IMR-90 (cell line): Measurements from ENCODE around the gene ADTRP. TPM values are rescaled to one million over a fixed set of nuclear protein-coding genes. Genes with fewer than 3 reads are reported as not detected.
A peak's percentile ranks its signal among the peaks of the same experiment; 100 is the strongest.

ENCODE experiments used
- ATAC-seq: fragments of 200-7000 bp; cut with Tn5 transposase; 2 replicates; pipeline ENCODE4 v1.9.1; 2020; ENCODE audit warnings: low read depth, mild to moderate bottlenecking, moderate library complexity
- BruUV-seq: library from RNA; stranded (reverse); fragments of 400-500 nt; replicated peaks from 2 replicates; lab custom pipeline; 2021; lab: Mats Ljungman, UMichigan
- CTCF ChIA-PET: fragments of 300-600 bp; formaldehyde crosslinking; extraction: SDS; loops from one replicate; lab custom pipeline; 2021; ENCODE audit warnings: antibody characterized with exemption; lab: Yijun Ruan, JAX
- POLR2A ChIA-PET: fragments of 300-600 bp; sonication (Branson Sonifier 250); formaldehyde crosslinking; loops from one replicate; lab custom pipeline; 2022; ENCODE audit warnings: antibody characterized with exemption; ENCODE audit not compliant: unreplicated experiment; lab: Charles Lee
- DNase-seq: peaks from one replicate; pipeline ENCODE4 v3.0.0; 2013
- H2AFZ ChIP-seq: replicated peaks from 2 replicates; pipeline ENCODE3; 2013; ENCODE audit warnings: low read length, mild to moderate bottlenecking; ENCODE audit not compliant: poor library complexity
- H2AK5ac ChIP-seq: 2 replicates; pipeline ENCODE4 v1.6.1; 2013; ENCODE audit warnings: low read depth, low read length, inconsistent platforms
- H2AK9ac ChIP-seq: replicated peaks from 2 replicates; pipeline ENCODE3; 2013; ENCODE audit warnings: mild to moderate bottlenecking, low read depth, low read length, moderate library complexity; ENCODE audit not compliant: poor library complexity
- H2BK120ac ChIP-seq: 2 replicates; pipeline ENCODE4 v1.6.1; 2013; ENCODE audit warnings: low read depth, low read length, inconsistent platforms
- H2BK15ac ChIP-seq: 3 replicates; pipeline ENCODE4 v1.6.1; 2013; ENCODE audit warnings: low read depth, low read length, inconsistent platforms
- H2BK20ac ChIP-seq: 2 replicates; pipeline ENCODE4 v1.6.1; 2013; ENCODE audit warnings: low read depth, mild to moderate bottlenecking, inconsistent platforms, low read length, moderate library complexity
- H2BK5ac ChIP-seq: 2 replicates; pipeline ENCODE4 v1.6.1; 2013; ENCODE audit warnings: mild to moderate bottlenecking, low read depth, low read length, inconsistent platforms; ENCODE audit not compliant: poor library complexity, severe bottlenecking
- H3K14ac ChIP-seq: replicated peaks from 2 replicates; pipeline ENCODE4 v1.6.1; 2013; ENCODE audit warnings: low read depth, low read length, inconsistent platforms
- H3K18ac ChIP-seq: 2 replicates; pipeline ENCODE4 v1.6.1; 2013; ENCODE audit warnings: low read depth, low read length, control low read depth
- H3K23ac ChIP-seq: 2 replicates; pipeline ENCODE4 v1.6.1; 2013; ENCODE audit warnings: low read depth, low read length, inconsistent platforms
- H3K27ac ChIP-seq: 2 replicates; pipeline ENCODE4 v1.5.1; 2013; ENCODE audit warnings: mild to moderate bottlenecking, control low read depth, low read length; ENCODE audit not compliant: insufficient read depth
- H3K27me3 ChIP-seq: 2 replicates; pipeline ENCODE4 v1.6.1; 2013; ENCODE audit warnings: low read length; ENCODE audit not compliant: control insufficient read depth, insufficient read depth
- H3K36me3 ChIP-seq: 2 replicates; pipeline ENCODE4 v1.6.1; 2013; ENCODE audit warnings: low read length, mixed read lengths; ENCODE audit not compliant: control insufficient read depth, insufficient read depth
- H3K4ac ChIP-seq: 2 replicates; pipeline ENCODE4 v1.6.1; 2013; ENCODE audit warnings: low read depth, low read length, inconsistent platforms
- H3K4me1 ChIP-seq: 2 replicates; pipeline ENCODE4 v1.6.1; 2013; ENCODE audit warnings: low read length, mixed read lengths; ENCODE audit not compliant: control insufficient read depth, insufficient read depth
- H3K4me2 ChIP-seq: 2 replicates; pipeline ENCODE4 v1.6.1; 2013; ENCODE audit warnings: low read depth, mild to moderate bottlenecking, control low read depth, low read length, moderate library complexity
- H3K4me3 ChIP-seq: 2 replicates; pipeline ENCODE4 v1.5.1; 2013; ENCODE audit warnings: low read depth, mild to moderate bottlenecking, control low read depth, low read length, moderate library complexity; ENCODE audit not compliant: insufficient read depth
- H3K56ac ChIP-seq: 2 replicates; pipeline ENCODE4 v1.6.1; 2013; ENCODE audit warnings: low read length, inconsistent platforms; ENCODE audit not compliant: insufficient read depth; ENCODE audit errors: extremely low read depth
- H3K79me1 ChIP-seq, 2 experiments: 2 replicates each; pipeline ENCODE4 v1.6.1; 2013; ENCODE audit warnings: low read length in 2 of 2, inconsistent platforms in 1 of 2, low read depth in 1 of 2
- H3K9ac ChIP-seq: 2 replicates; pipeline ENCODE4 v1.6.1; 2013; ENCODE audit warnings: low read depth, low read length, control low read depth
- H3K9me1 ChIP-seq: 2 replicates; pipeline ENCODE4 v1.6.1; 2013; ENCODE audit warnings: low read length, inconsistent platforms; ENCODE audit not compliant: insufficient read depth
- H3K9me3 ChIP-seq: 2 replicates; pipeline ENCODE4 v1.6.1; 2013; ENCODE audit warnings: low read length; ENCODE audit not compliant: control insufficient read depth, insufficient read depth
- H4K20me1 ChIP-seq: 2 replicates; pipeline ENCODE4 v1.6.1; 2013; ENCODE audit warnings: low read length, inconsistent platforms; ENCODE audit not compliant: insufficient read depth
- H4K5ac ChIP-seq: 2 replicates; pipeline ENCODE4 v1.6.1; 2013; ENCODE audit warnings: mild to moderate bottlenecking, low read depth, low read length, control low read depth
- H4K8ac ChIP-seq, 2 experiments: 2 replicates each; pipeline ENCODE4 v1.6.1; 2013; ENCODE audit warnings: low read depth in 2 of 2, low read length in 2 of 2, control low read depth in 1 of 2, inconsistent platforms in 1 of 2
- H4K91ac ChIP-seq: 2 replicates; pipeline ENCODE4 v1.6.1; 2013; ENCODE audit warnings: low read depth, low read length, inconsistent platforms; ENCODE audit not compliant: insufficient read depth
- FOS ChIP-seq: fragments of 150-350 bp; IDR thresholded peaks from 2 replicates; pipeline ENCODE4 v1.6.1; 2016; ENCODE audit warnings: low read depth, low read length
- RAD21 ChIP-seq: IDR thresholded peaks from 2 replicates; pipeline ENCODE4 v1.6.1; 2012; ENCODE audit warnings: low read length, improper control_type of control experiment
- WGBS, 2 experiments: methylation state at CpG; one replicate each; pipeline versions ENCODE4 v1.1.5 to v1.1.7; 2013; ENCODE audit warnings: missing lambda C conversion rate in 2 of 2; ENCODE audit not compliant: insufficient read length in 1 of 2; ENCODE audit errors: extremely low coverage in 2 of 2; 5-methylcytosine and 5-hydroxymethylcytosine counted together
- dilution Hi-C: fragments of 300-500 bp; cut with HindIII; formaldehyde crosslinking; loops from one replicate; pipeline ENCODE4 v1.14.3; 2018; ENCODE audit warnings: low sequenced_read_pairs; ENCODE audit not compliant: unreplicated experiment
- in situ Hi-C: fragments of 300-500 bp; cut with MboI; formaldehyde crosslinking; loops from 3 replicates; pipeline ENCODE4 v1.14.3; 2019; ENCODE audit warnings: low sequenced_read_pairs, inconsistent platforms, mixed read lengths
- intact Hi-C: fragments of 100-400 bp; cut with micrococcal nuclease; formaldehyde crosslinking; loops from 2 replicates; pipeline ENCODE4 v1.10.0; 2022
- polyA plus RNA-seq, 3 experiments: library from polyadenylated mRNA; depleted of rRNA; stranded (reverse); fragments of >200 nt; gene quantifications; 2 replicates each; pipeline ENCODE4 v1.2.3, GENCODE V29; 2012; ENCODE audit warnings: low replicate concordance in 1 of 3
- total RNA-seq: library from RNA; depleted of rRNA; stranded (reverse); fragments of >200 nt; gene quantifications from 2 replicates; pipeline ENCODE4 v1.2.3, GENCODE V29; 2012

The ADTRP gene
- total and polyA plus RNA-seq, 2 of the 4 experiments (the other 2 are of a cell fraction): 0.50 to 0.72 TPM

- no peak overlapping the region for H3K9ac ChIP-seq
- POLR2A ChIA-PET: no interaction called here
- H3K27me3 ChIP-seq: no peaks in the 10 kb centered on the region
- no TSS peak for BruUV-seq
- H3K36me3 ChIP-seq: no peaks in the 10 kb centered on the region
- peak overlapping the region; percentile 85 for H2BK5ac ChIP-seq
- intact Hi-C loops: loop anchor here (5.0 kb wide), 1 partner anchor 48 kb away; no protein-coding TSS in a partner anchor
- no peak overlapping the region for H3K56ac ChIP-seq
- no peak overlapping the region for H2AK9ac ChIP-seq
- H2BK120ac ChIP-seq: peak overlapping the region; percentile 70
- peak overlapping the region; percentile 53 for H2AFZ ChIP-seq
- peak overlapping the region; percentile 50 for H3K27ac ChIP-seq
- H4K20me1 ChIP-seq: no peaks in the 10 kb centered on the region
- H3K4me3 ChIP-seq: no peak overlapping the region
- WGBS, 2 experiments: no CpG with 5 or more reads among the region's 1 CpG
- peak overlapping the region; percentile 14; the same call in 1 of the 2 replicates for H3K23ac ChIP-seq
- H3K9me1 ChIP-seq: no peaks in the 10 kb centered on the region; the same call in 1 of the 2 replicates
- H2AK5ac ChIP-seq: peak overlapping the region; percentile 29; the same call in 1 of the 2 replicates
- no peaks in the 10 kb centered on the region for H3K9me3 ChIP-seq
- H3K4ac ChIP-seq: peak overlapping the region; percentile 78
- in situ Hi-C loops: no loop called here
- peaks cover 11% of the 10 kb centered on the region for H3K4me1 ChIP-seq
- DNase-seq (peak; percentile 87), ATAC-seq (peak; percentile 88)
- CTCF ChIA-PET: interaction anchor here (1.2 kb wide), 2 partner anchors 20 to 45 kb away, joined by 4 read pairs; no protein-coding TSS in a partner anchor
- peak overlapping the region; percentile 56; the same call in 1 of the 2 replicates for H4K5ac ChIP-seq
- H2BK20ac ChIP-seq: peak overlapping the region; percentile 79
- H3K18ac ChIP-seq: peak overlapping the region; percentile 51; the same call in 1 of the 2 replicates
- H3K79me1 ChIP-seq: no peaks in the 10 kb centered on the region
- H3K4me2 ChIP-seq: peak overlapping the region; percentile 4; the same call in 1 of the 2 replicates
- H4K91ac ChIP-seq: peak overlapping the region; percentile 26; the same call in 1 of the 2 replicates
- H3K14ac ChIP-seq: peak overlapping the region; percentile 56; the same call in 1 of the 2 replicates
- peak overlapping the region; percentile 71; the same call in 1 of the 3 replicates for H2BK15ac ChIP-seq
- H4K8ac ChIP-seq: peak overlapping the region in 1 of 2 experiments; percentile 43; a peak in 2 of 4 replicates
- dilution Hi-C loops: no loop called here
- TF ChIP-seq RAD21 (no peak), FOS (0 out of 2 replicates have a peak, but pooled peaks have one; percentile 11)
These were observed 36.6 kb upstream of the ADTRP start for GRCh38 chr6:11815231-11815630.
